ENCODE results near the gene PTGDS.

DNA sequence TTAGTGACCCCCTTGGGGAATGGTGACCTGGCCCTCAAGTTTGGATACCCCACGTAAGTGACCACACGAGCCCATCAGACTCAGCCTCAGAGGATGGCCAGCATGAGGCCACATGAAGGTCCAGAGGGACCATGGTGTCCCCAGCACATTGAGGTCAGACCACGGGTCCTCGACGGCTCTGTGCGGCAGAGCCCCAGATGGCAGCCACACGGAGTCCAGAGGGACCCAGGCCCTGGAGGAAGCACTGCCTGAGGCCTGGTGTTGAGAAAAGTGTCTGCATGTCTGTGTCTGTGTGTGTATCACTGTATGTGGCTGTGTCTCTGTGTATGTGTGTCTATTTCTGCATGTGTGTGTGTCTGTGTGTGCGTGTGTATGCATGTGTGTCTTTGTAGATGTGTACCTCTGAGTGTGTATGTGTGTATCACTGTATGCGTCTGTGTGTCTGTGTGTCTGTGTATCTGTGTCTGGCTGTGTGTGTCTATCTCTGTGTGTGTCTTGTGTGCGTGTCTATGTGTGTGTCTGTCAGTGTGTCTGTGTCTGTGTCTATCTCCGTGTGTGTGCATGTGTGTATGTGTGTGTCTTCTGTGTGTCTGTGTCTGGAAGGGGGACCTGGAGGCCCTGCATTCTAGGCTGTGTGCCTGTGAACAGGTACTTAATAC lies 6.5 kb downstream of the PTGDS start:
- TF ChIP-seq ZNF394 (tag by site-specific recombination; IDR thresholded peaks at IDR 0.05; ENCODE audit: borderline replicate concordance), result no peak
- TF ChIP-seq, protein P1, sequence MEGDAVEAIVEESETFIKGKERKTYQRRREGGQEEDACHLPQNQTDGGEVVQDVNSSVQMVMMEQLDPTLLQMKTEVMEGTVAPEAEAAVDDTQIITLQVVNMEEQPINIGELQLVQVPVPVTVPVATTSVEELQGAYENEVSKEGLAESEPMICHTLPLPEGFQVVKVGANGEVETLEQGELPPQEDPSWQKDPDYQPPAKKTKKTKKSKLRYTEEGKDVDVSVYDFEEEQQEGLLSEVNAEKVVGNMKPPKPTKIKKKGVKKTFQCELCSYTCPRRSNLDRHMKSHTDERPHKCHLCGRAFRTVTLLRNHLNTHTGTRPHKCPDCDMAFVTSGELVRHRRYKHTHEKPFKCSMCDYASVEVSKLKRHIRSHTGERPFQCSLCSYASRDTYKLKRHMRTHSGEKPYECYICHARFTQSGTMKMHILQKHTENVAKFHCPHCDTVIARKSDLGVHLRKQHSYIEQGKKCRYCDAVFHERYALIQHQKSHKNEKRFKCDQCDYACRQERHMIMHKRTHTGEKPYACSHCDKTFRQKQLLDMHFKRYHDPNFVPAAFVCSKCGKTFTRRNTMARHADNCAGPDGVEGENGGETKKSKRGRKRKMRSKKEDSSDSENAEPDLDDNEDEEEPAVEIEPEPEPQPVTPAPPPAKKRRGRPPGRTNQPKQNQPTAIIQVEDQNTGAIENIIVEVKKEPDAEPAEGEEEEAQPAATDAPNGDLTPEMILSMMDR (tag by site-specific recombination; IDR thresholded peaks at IDR 0.05), result no peak

Measured in HEK293 (cell line).